AG04450 (cell line): Measurements from ENCODE around the gene CTDSP1. TPM values are rescaled to one million over a fixed set of nuclear protein-coding genes. Genes with fewer than 3 reads are reported as not detected.

Experiments used
- CTCF ChIA-PET: fragments of 300-600, 350-600 bp; formaldehyde crosslinking; extraction: SDS; loops from one replicate; lab custom pipeline; 2022; ENCODE audit warnings: antibody characterized with exemption, inconsistent platforms; lab: Charles Lee
- POLR2A ChIA-PET: fragments of 350-600 bp; formaldehyde crosslinking; extraction: SDS; loops from one replicate; lab custom pipeline; 2021; ENCODE audit warnings: antibody characterized with exemption, inconsistent platforms; lab: Yijun Ruan, JAX
- DNase-seq: peaks from one replicate; pipeline ENCODE4 v3.0.0-alpha.2; 2011; ENCODE audit warnings: low read depth, low spot score
- H3K27ac ChIP-seq: one replicate; pipeline ENCODE4 v1.5.1; 2012; ENCODE audit warnings: low read depth, low read length, control low read depth
- H3K27me3 ChIP-seq: one replicate; pipeline ENCODE4 v1.6.0; 2012; ENCODE audit warnings: low read length; ENCODE audit not compliant: control insufficient read depth, insufficient read depth
- H3K4me3 ChIP-seq: 2 replicates; pipeline ENCODE4 v1.5.1; 2011; ENCODE audit warnings: mild to moderate bottlenecking, low read depth, low read length, control low read depth
- H3K9me3 ChIP-seq: 2 replicates; pipeline ENCODE4 v1.5.1; 2012; ENCODE audit warnings: low read length; ENCODE audit not compliant: control insufficient read depth, insufficient read depth
- CTCF ChIP-seq: IDR thresholded peaks from 2 replicates; pipeline ENCODE4 v1.5.1; 2011; ENCODE audit warnings: low read depth, low read length, control low read depth, inconsistent platforms
- polyA plus RNA-seq: library from polyadenylated mRNA; depleted of rRNA; stranded (reverse); fragments of >200 nt; gene quantifications from 2 replicates; pipeline ENCODE4 v1.2.3, GENCODE V29; 2011

The CTDSP1 gene
- polyA plus RNA-seq, 1 experiment: 51.3 TPM

- H3K27ac ChIP-seq: no peak overlapping the region
- H3K4me3 ChIP-seq: no peak overlapping the region
- ChIA-PET POLR2A (no interaction called here), CTCF (no interaction called here)
- no peaks in the 10 kb centered on the region for H3K9me3 ChIP-seq
- no peak for DNase-seq
- peaks cover 7% of the 10 kb centered on the region for H3K27me3 ChIP-seq
- TF ChIP-seq CTCF: no peak
These were observed 23.9 kb downstream of the CTDSP1 start for GRCh38 chr2:218423584-218423983.

- Histone ChIP-seq H3K27ac (no peak overlapping the region), H3K4me3 (no peak overlapping the region), H3K27me3 (peaks cover 9% of the 10 kb centered on the region), H3K9me3 (no peaks in the 10 kb centered on the region)
- ChIA-PET POLR2A (interaction anchor here (0.6 kb wide), 1 partner anchor 75 kb away, joined by 4 read pairs; no protein-coding TSS in a partner anchor), CTCF (interaction anchor here (0.5 to 1.1 kb wide), 2 partner anchors 16 to 133 kb away, joined by 3 read pairs; partner anchors contain the start of gene TMBIM1)
- TF ChIP-seq CTCF: no peak
- DNase-seq: no peak
These were observed 25.9 kb downstream of the CTDSP1 start for GRCh38 chr2:218425531-218425930.

GRCh38 chr2:218427741-218428140 lies 28.1 kb downstream of the CTDSP1 start:
- Histone ChIP-seq H3K27me3 (peaks cover 13% of the 10 kb centered on the region), H3K4me3 (no peak overlapping the region), H3K9me3 (no peaks in the 10 kb centered on the region), H3K27ac (no peak overlapping the region)
- TF ChIP-seq CTCF: no peak
- ChIA-PET CTCF (no interaction called here), POLR2A (no interaction called here)
- DNase-seq: no peak

GRCh38 chr2:218428846-218429558 lies 29.3 kb downstream of the CTDSP1 start:
- CTCF ChIA-PET: no interaction called here
- H3K9me3 ChIP-seq: no peaks in the 10 kb centered on the region
- TF ChIP-seq CTCF: no peak
- POLR2A ChIA-PET: no interaction called here
- no peak overlapping the region for H3K4me3 ChIP-seq
- H3K27me3 ChIP-seq: peaks cover 15% of the 10 kb centered on the region
- no peak for DNase-seq
- no peak overlapping the region for H3K27ac ChIP-seq

- H3K4me3 ChIP-seq: no peak overlapping the region
- ChIA-PET CTCF (interaction anchor here (1.0 kb wide), 1 partner anchor 34 kb away, joined by 3 read pairs; no protein-coding TSS in a partner anchor), POLR2A (no interaction called here)
- no peak overlapping the region for H3K27ac ChIP-seq
- no peak for TF ChIP-seq CTCF
- peaks cover 18% of the 10 kb centered on the region for H3K27me3 ChIP-seq
- H3K9me3 ChIP-seq: no peaks in the 10 kb centered on the region
- DNase-seq: no peak
These were observed 30.4 kb downstream of the CTDSP1 start for GRCh38 chr2:218429911-218430692.
